ENCODE results near the gene USP24.

DNA sequence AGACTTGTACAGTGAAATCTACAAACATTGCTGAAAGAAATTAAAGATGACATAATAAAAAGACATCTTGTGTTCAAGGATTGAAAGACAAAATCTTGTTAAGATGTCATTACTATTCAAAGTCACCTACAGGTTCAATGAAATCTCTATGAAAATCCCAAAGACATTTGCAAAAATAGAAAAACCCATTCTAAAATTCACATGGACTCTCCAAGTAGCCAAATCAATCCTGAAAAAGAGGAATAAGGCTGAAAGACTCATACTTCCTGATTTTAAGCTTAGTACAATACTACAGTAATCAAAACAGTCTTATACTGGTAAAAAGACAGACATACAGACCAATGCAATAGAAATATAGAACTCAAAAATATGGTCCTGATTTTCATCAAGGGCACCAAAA is 97.2 kb downstream of the USP24 start:
- TF ChIP-seq CTCF (IDR thresholded peaks at IDR 0.05) = no peak
- TF ChIP-seq EZH2phosphoT487 (IDR thresholded peaks at IDR 0.05) = no peak
